HG03442 (cell line): Measurements from ENCODE around the gene SLC46A3.
A peak's percentile ranks its signal among the peaks of the same experiment; 100 is the strongest.
"Not testable (repeated sequence)": the region's sequence is repeated elsewhere in the genome, so short reads cannot be mapped to it uniquely, and the experiment has no call there.

Experiments used
- ATAC-seq: cut with Tn5 transposase; IDR thresholded peaks from one replicate; pipeline ENCODE4 v1.9.1; 2021; ENCODE audit warnings: mild to moderate bottlenecking, moderate library complexity; ENCODE audit not compliant: unreplicated experiment

The SLC46A3 gene

GRCh38 chr13:28684257-28684656 is 34.5 kb downstream of the SLC46A3 start:
- ATAC-seq: no peak

- ATAC-seq: not testable (repeated sequence)
Measured at GRCh38 chr13:28683169-28683568, 35.6 kb downstream of the SLC46A3 start.

GRCh38 chr13:28680541-28680940 is 38.2 kb downstream of the SLC46A3 start:
- no peak for ATAC-seq

- no peak for ATAC-seq
Measured at GRCh38 chr13:28679628-28680027, 39.1 kb downstream of the SLC46A3 start.

GRCh38 chr13:28678809-28679208 is 40.0 kb downstream of the SLC46A3 start:
- ATAC-seq: no peak

- ATAC-seq: no peak
Measured at GRCh38 chr13:28671126-28671792, 47.5 kb downstream of the SLC46A3 start.

GRCh38 chr13:28666897-28667488 is 51.8 kb downstream of the SLC46A3 start:
- no peak for ATAC-seq

- ATAC-seq: peak; percentile 29
Measured at GRCh38 chr13:28659621-28659970, 59.2 kb downstream of the SLC46A3 start.

- ATAC-seq: peak; percentile 88
Measured at GRCh38 chr13:28658796-28659620, 59.8 kb downstream of the SLC46A3 start, which contains the start of gene POMP. Gene POMP, plus strand, starts transcription at chr13:28659130. Its CDS starts 55 bp downstream, at chr13:28659185.

- ATAC-seq: peak; percentile 8
Measured at GRCh38 chr13:28658539-28658795, 60.3 kb downstream of the SLC46A3 start.

- no peak for ATAC-seq
Measured at GRCh38 chr13:28657784-28658538, 60.8 kb downstream of the SLC46A3 start.

GRCh38 chr13:28655561-28655960 is 63.2 kb downstream of the SLC46A3 start:
- no peak for ATAC-seq

GRCh38 chr13:28654276-28654675 is 64.5 kb downstream of the SLC46A3 start:
- ATAC-seq: no peak

GRCh38 chr13:28653111-28653510 is 65.7 kb downstream of the SLC46A3 start:
- ATAC-seq: no peak

GRCh38 chr13:28651810-28652401 is 66.9 kb downstream of the SLC46A3 start:
- no peak for ATAC-seq

GRCh38 chr13:28650284-28650683 is 68.5 kb downstream of the SLC46A3 start:
- ATAC-seq: no peak
